Stomach (tissue), 9 donors: ENCODE results near the gene PRKCA. TPM values are rescaled to one million over a fixed set of nuclear protein-coding genes. Genes with fewer than 3 reads are reported as not detected.
"Not testable (repeated sequence)": the region's sequence is repeated elsewhere in the genome, so short reads cannot be mapped to it uniquely, and the experiment has no call there.

Experiments
- DNase-seq, 2 donors: peaks; one replicate each; pipeline versions ENCODE4 v3.0.0 to v3.0.0-alpha.2; 2013 to 2019
- H3K27ac ChIP-seq, 5 donors: fragments of 200-600 bp in 4 of 5; sonication (generic) in 4 of 5; one replicate each; pipeline ENCODE4 v1.5.1; 2013 to 2019; ENCODE audit warnings: mild to moderate bottlenecking in 1 of 5, moderate library complexity in 1 of 5
- H3K27me3 ChIP-seq, 3 donors: fragments of 200-600 bp; sonication (generic); one replicate each; pipeline ENCODE4 v1.5.1; 2017 to 2019; ENCODE audit warnings: mixed run types in 1 of 3
- H3K36me3 ChIP-seq, 4 donors: fragments of 200-600 bp; sonication (generic); 1 replicate in 3 of 4; 2 replicates in 1 of 4; pipeline ENCODE4 v1.5.1; 2016 to 2019
- H3K4me1 ChIP-seq, 4 donors: fragments of 200-600 bp; sonication (generic); one replicate each; pipeline ENCODE4 v1.5.1; 2016 to 2019
- H3K4me3 ChIP-seq, 4 donors: fragments of 200-600 bp; sonication (generic) in 3 of 4; one replicate each; pipeline ENCODE4 v1.5.1; 2016 to 2019; ENCODE audit warnings: mild to moderate bottlenecking in 1 of 4
- H3K9me3 ChIP-seq, 4 donors: fragments of 200-600 bp; sonication (generic); one replicate each; pipeline ENCODE4 v1.5.1; 2016 to 2019
- EP300 ChIP-seq: sonication (generic); formaldehyde crosslinking; IDR thresholded peaks from one replicate; pipeline ENCODE4 v1.6.1; 2017; ENCODE audit warnings: antibody characterized with exemption
- POLR2A ChIP-seq, 4 donors: fragments of 450-650 bp; IDR thresholded peaks; one replicate each; pipeline ENCODE4 v1.6.1; 2016; ENCODE audit warnings: antibody characterized with exemption in 4 of 4, control low read depth in 2 of 4, mild to moderate bottlenecking in 1 of 4, moderate library complexity in 1 of 4
- POLR2AphosphoS5 ChIP-seq, 3 donors: sonication (generic); formaldehyde crosslinking; IDR thresholded peaks; one replicate each; pipeline ENCODE4 v1.6.1; 2016; ENCODE audit warnings: antibody characterized with exemption in 3 of 3
- WGBS, 5 donors: extraction: QIAGEN DNeasy Blood & Tissue Kit in 3 of 5; methylation state at CpG; one replicate each; pipeline versions ENCODE4 v1.1.5 to v1.1.7; 2013 to 2018; 5-methylcytosine and 5-hydroxymethylcytosine counted together
- intact Hi-C: fragments of 100-400 bp; cut with DNase I; formaldehyde crosslinking; loops from one replicate; pipeline ENCODE4 v1.15.1; 2023; ENCODE audit warnings: low total_unique reads
- polyA plus RNA-seq, 3 donors: library from polyadenylated mRNA; stranded (reverse); fragments of 200-250 nt; gene quantifications; one replicate each; pipeline ENCODE4 v1.2.3, GENCODE V29; 2013
- total RNA-seq, 5 donors: library from RNA; depleted of rRNA; stranded (reverse); fragments of >200 nt; gene quantifications; one replicate each; pipeline versions ENCODE4 v1.1.0 to v1.2.3, GENCODE V29; 2014 to 2016
- TF ChIP-seq, protein P1 (sequence below), 7 experiments: fragments of 450-650 bp in 4 of 7; fragments of 200-600 bp in 3 of 7; sonication (generic) in 3 of 7; IDR thresholded peaks; one replicate each; pipeline ENCODE4 v1.5.1; 2016 to 2019; ENCODE audit warnings: antibody characterized with exemption in 7 of 7, control low read depth in 2 of 7, mild to moderate bottlenecking in 1 of 7
- donor health status: healthy with polysubstance abuse.
- donor health status: Bipolar disorder and iron deficiency.
- donor health status: healthy.

Gene PRKCA
- total and polyA plus RNA-seq, 8 donors: 2.1 to 41.1 (median 12.2) TPM

DNA sequence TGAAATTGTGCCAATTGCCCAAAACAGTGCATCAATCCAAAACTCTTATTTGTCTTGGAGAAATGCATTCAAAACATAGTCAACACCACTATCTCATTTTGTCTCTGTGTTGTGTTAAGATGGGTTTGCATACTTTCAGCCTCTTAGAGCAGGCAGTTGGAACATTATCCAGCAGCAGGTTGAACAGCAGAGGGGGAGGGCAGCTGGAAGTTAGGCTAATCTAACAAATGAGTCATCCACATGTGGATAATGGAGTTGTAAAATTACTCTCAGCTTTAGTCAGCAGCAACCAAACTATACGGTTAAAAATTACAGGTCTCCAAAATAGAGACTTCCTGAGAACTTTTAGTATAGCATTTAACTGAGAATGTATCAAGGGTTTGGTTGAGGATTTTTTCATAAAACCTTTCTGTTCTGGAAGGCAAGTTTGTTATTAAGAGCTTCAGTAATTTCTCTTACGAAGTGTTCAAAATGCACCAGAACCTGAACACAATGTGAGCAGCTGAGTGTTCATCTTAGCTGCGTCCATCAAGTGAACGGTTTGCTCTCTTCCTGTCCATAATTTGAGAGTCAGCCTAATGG is 46.3 kb downstream of the PRKCA start:
- peak; percentile 39 to 83 for DNase-seq
- H3K9me3 ChIP-seq: no peaks in the 10 kb centered on the region
- H3K36me3 ChIP-seq: no peaks in the 10 kb centered on the region
- intact Hi-C loops: no loop called here
- H3K4me1 ChIP-seq: peaks cover 27 to 51% (median 42%) of the 10 kb centered on the region in 4 donors
- peak overlapping the region in 3 of 5 donors; percentile 1 to 78 (median 23) for H3K27ac ChIP-seq
- H3K4me3 ChIP-seq: no peak overlapping the region
- H3K27me3 ChIP-seq: no peaks in the 10 kb centered on the region
- WGBS, 5 donors: 52 to 65% (median 56%) methylated on average over 4 of the region's 4 CpGs
- TF ChIP-seq POLR2AphosphoS5 (IDR thresholded peaks at IDR 0.05): peak in 2 of 3 donors; percentile 11 to 77
- TF ChIP-seq POLR2A (IDR thresholded peaks at IDR 0.05): no peak

DNA sequence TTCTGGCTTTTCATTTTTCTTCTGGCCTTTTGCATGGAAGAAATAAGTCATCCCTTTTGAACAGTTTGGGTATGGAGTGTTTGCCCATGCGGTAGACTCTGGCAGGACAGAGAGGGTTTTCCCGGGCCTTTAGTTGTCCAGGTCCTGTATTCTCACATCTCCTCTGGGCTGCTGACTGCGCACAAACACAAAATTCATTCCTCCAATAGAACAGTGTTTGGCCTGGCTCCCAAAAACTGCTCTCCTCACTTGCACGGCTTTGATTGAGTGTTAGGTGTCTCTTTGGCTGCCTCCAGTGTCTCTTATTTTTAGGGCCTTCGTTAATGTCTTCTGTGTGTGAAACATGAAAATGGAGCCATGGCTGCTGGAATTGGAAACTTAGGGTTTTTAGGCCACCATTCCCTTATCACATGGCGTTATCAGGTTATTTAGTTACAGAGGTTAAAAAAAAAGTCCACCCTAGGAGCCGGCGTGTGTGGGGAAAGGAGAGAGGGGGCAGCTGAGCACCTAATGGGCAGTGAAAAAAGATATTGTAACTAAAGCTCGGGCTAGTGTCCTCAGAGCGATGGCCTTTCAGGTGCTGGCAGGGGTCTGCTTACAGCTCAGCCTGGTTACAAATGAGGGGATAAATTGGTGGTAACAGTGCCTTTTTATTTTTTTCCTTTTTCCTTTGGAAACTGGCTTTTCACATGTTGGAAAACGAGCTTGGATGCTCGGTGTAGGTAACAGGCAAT is 47.3 kb downstream of the PRKCA start:
- H3K36me3 ChIP-seq: no peaks in the 10 kb centered on the region
- H3K4me3 ChIP-seq: no peak overlapping the region
- no peaks in the 10 kb centered on the region for H3K27me3 ChIP-seq
- intact Hi-C loops: no loop called here
- H3K27ac ChIP-seq: peak overlapping the region in 4 of 5 donors; percentile 1 to 78 (median 37)
- TF ChIP-seq POLR2A (IDR thresholded peaks at IDR 0.05) (no peak), POLR2AphosphoS5 (IDR thresholded peaks at IDR 0.05) (no peak), EP300 (no peak)
- TF ChIP-seq, protein P1, sequence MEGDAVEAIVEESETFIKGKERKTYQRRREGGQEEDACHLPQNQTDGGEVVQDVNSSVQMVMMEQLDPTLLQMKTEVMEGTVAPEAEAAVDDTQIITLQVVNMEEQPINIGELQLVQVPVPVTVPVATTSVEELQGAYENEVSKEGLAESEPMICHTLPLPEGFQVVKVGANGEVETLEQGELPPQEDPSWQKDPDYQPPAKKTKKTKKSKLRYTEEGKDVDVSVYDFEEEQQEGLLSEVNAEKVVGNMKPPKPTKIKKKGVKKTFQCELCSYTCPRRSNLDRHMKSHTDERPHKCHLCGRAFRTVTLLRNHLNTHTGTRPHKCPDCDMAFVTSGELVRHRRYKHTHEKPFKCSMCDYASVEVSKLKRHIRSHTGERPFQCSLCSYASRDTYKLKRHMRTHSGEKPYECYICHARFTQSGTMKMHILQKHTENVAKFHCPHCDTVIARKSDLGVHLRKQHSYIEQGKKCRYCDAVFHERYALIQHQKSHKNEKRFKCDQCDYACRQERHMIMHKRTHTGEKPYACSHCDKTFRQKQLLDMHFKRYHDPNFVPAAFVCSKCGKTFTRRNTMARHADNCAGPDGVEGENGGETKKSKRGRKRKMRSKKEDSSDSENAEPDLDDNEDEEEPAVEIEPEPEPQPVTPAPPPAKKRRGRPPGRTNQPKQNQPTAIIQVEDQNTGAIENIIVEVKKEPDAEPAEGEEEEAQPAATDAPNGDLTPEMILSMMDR (IDR thresholded peaks at IDR 0.05): no peak
- no peak for DNase-seq
- H3K4me1 ChIP-seq: peaks cover 27 to 51% (median 40%) of the 10 kb centered on the region in 4 donors
- no peaks in the 10 kb centered on the region for H3K9me3 ChIP-seq
- 61 to 72% (median 64%) methylated on average over 12 of the region's 12 CpGs for WGBS, 5 donors

DNA sequence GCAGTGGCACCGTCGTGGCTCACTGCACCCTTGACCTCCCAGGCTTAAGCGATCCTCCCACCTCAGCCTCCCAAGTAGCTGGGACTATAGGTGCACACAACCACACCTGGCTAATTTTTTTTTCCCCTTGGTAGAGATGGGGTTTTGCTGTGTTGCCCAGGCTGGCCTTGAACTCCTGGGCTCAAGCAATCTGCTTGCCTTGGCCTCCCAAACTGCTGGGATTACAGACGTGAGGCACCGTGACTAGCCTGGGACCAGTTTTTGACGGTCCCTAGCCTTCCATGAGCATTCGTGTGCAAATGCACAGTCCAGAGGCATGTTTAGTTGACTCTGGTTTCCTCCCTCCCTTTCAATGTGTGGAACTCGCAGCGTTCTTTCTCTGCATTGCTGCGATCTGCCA is 48.2 kb downstream of the PRKCA start:
- WGBS, 5 donors: 56 to 78% (median 70%) methylated on average over 10 of the region's 10 CpGs

DNA sequence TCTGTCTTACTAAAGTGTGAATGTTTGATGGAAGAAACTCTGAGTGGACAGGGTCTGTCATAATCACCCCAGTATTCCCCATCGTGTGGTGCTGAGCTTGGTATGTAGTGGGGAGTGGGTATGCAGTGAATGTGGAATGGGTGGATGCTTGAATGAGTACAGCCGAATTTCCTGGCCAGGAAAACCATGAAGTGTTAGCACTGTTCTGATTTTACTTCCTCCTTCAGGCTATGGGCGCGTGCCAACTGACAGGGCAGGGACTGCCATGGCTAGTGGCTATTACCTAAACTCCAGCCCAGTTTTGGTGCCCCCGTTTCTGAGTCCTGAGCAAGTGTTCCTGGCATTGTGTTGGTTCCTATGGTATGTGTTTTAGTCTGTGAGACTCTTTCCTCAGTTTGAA is 48.6 kb downstream of the PRKCA start:
- Histone ChIP-seq H3K27me3 (no peaks in the 10 kb centered on the region), H3K4me3 (no peak overlapping the region), H3K27ac (peak overlapping the region; percentile 43 to 78 (median 51)), H3K9me3 (no peaks in the 10 kb centered on the region), H3K36me3 (no peaks in the 10 kb centered on the region), H3K4me1 (peaks cover 27 to 51% (median 39%) of the 10 kb centered on the region in 4 donors)
- DNase-seq: peak; percentile 36 to 84
- no peak for TF ChIP-seq POLR2A (IDR thresholded peaks at IDR 0.05)
- TF ChIP-seq POLR2AphosphoS5 (IDR thresholded peaks at IDR 0.05): peak in 1 of 3 donors; percentile 50
- 33 to 69% (median 44%) methylated on average over 5 of the region's 5 CpGs for WGBS, 5 donors
- intact Hi-C loops: no loop called here

More for the DNA sequence above, 48.2 kb downstream of the PRKCA start:
- peaks cover 27 to 51% (median 39%) of the 10 kb centered on the region in 4 donors for H3K4me1 ChIP-seq
- H3K36me3 ChIP-seq, H3K4me3 ChIP-seq, DNase-seq, intact Hi-C loops, H3K27me3 ChIP-seq, H3K9me3 ChIP-seq: not testable (repeated sequence)
- H3K27ac ChIP-seq: peak overlapping the region; percentile 43 to 78 (median 51)

DNA sequence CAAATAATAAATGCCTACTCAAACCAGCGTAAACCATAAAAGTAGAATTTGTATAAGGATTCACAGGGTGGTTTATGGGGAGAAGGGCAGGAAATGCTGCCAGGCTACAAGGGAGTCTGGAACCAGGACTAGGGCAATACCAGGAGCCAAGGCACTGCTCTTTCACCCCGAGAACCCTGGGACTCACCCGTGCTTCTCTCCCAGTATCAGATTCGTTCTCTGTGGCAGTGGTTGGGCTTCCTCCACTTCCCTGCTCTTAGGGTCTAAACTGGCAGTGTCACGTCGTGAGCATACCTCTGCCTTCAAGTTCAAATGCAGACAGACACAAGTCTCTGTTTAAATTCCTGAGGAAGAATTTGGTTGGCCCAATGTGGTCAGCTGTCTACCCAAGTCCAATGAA is 49.3 kb downstream of the PRKCA start:
- Histone ChIP-seq H3K36me3 (no peaks in the 10 kb centered on the region), H3K4me3 (no peak overlapping the region)
- no peak for DNase-seq

More for the DNA sequence above, 49.3 kb downstream of the PRKCA start:
- H3K27ac ChIP-seq: peak overlapping the region in 1 of 5 donors; percentile 51
- TF ChIP-seq POLR2AphosphoS5 (IDR thresholded peaks at IDR 0.05) (no peak), EP300 (no peak), POLR2A (IDR thresholded peaks at IDR 0.05) (no peak)
- TF ChIP-seq, protein P1 (IDR thresholded peaks at IDR 0.05): no peak
- no peaks in the 10 kb centered on the region for H3K27me3 ChIP-seq
- no peaks in the 10 kb centered on the region for H3K9me3 ChIP-seq
- peaks cover 27 to 51% (median 39%) of the 10 kb centered on the region in 4 donors for H3K4me1 ChIP-seq
- intact Hi-C loops: no loop called here
- WGBS, 5 donors: 82 to 92% (median 89%) methylated on average over 6 of the region's 6 CpGs
